ENCODE data around the gene IL1RL2.

Gene IL1RL2

DNA sequence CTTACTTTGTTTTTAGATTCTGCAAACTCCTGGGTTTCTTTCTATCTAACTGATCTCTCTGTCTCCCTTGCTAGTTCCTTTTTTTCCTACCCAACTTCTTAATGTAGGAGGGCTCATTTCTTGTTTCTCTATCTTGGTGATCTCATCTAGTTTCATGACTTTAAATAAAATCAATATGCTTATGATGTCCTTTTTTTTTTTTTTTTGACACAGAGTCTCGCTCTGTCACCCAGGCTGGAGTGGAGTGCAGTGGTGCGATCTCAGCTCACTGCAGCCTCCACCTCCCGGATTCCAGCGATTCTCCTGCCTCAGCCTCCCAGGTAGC lies 82.3 kb downstream of the IL1RL2 start:
- no peak for DNase-seq

DNA sequence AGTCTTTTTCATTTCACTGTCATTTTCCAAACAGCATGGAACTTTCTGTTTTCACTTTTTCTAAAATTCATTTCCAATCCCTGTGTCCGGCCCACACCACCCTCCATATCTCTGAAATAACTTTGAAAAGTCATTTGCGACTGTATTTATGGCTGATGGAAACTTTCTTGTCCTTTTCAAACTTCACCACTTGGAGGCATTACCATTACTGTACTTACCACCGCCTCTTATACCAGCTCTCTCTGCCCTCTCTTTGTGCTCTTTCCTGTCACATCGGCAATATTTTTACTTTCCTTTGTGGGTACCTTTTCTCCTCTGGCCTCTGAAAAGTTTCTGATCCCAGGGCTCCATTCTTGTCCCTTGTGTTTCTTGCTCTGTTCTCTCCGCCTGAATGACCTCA lies 85.0 kb downstream of the IL1RL2 start:
- no peak for DNase-seq

DNA sequence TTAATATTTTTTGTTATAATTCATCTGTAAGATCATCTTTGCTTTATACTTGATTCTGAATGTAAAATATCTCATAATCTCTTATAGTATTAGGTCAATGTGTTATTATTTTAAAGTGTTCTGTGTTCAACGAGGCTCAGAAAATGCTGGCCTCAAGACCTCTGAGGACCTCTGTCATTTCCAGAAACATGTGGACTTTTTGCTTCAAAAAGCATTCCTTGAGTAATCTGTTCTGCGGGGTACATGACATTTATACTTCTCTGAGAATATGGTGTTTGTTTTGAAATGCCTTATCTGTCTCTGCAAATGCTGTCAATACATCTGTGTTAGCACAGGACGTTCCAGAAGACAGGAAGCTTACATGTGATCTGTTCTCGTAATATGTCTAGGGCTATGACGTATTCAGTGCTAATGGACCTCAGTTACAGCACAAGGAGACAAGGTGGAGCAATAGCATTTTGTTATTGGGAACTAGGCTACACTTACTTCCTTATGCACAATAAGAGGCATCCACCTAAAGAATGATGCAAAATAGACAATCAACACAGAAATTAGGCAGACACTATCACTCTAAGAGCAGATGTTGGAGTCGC lies 86.9 kb downstream of the IL1RL2 start:
- no peak for DNase-seq

DNA sequence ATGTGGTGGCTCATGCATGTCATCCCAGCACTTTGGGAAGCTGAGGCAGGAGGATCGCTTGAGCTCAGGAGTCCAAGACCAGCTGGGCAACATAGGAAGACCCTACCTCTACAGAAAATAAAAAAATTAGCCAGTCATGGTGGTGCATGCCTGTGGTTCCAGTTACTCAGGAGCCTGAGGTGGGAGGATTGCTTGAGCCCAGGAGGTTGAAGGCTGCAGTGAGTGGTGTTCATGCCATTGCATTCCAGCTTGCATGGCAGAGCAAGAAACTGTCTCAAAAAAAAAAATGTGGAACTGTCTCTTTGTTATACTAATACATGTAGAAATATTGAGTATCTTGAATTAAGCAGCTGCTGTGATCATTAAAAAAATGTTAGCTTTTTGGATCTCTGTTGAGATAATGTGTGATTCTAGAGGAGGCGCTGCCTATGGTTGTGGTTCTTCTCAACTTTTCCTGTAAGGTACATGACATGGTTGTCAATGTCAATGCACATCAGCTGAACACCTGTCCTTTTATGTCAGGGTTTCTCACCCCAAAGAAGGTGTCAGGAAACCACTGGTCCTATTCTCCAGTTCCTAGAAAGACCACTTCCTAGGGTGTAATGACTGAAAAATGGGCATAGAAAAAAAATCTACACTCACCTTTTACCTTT lies 89.9 kb downstream of the IL1RL2 start:
- DNase-seq: no peak

DNA sequence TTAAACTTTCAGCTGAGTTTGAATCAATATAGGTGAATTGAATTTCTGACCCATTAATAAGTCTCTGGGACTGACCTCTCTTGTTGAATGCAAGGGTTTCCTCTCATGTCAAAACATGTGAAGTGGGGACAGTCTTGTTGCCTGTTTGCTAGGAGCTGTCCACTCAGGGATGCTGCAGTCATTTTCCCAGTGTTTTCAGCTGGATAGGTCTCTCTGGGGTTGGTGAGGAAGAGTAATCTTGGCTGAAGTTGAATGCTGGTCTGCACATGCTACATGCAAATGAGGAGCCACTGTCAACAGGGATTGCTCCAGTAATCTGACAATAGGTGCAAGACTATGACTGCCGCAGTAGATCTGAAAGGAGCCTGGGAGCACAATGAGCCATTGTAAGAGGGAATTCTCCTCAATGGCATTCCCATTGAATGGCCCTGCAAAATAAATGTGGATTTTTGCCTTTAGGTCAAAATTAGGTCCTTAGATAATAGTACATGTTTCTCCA lies 90.4 kb downstream of the IL1RL2 start:
- DNase-seq: no peak

DNA sequence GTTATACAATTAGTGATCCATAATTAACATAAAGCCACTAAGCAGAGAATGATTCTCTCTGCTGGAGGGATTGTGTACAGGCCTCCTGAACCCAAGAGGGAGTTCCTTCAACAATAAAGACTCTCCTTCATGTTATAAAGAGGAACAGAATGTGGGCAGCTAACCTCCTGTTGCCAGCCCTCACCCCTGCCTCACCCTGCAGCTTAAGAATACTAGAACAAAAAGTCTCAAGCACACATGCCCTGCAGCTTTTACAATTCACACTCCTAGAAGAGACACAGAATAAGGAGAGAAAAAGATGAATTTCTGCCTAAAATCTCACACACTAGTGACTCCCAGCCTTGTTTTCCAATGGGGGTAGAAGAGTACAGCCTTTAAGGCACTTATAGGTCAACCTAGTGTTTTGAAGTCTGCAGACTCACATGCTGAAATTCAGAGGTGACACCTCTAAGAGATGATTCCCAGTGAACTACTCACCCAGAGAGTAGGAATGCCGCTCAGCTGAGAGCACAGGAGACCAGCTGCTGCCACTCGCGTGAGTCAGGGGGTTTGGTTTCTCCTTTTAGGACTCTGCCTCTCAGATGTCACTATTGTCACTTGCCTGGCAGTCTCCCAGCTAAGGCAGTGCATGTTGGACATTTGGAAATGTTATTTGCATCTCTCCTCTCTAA lies 92.0 kb downstream of the IL1RL2 start:
- no peak for DNase-seq

DNA sequence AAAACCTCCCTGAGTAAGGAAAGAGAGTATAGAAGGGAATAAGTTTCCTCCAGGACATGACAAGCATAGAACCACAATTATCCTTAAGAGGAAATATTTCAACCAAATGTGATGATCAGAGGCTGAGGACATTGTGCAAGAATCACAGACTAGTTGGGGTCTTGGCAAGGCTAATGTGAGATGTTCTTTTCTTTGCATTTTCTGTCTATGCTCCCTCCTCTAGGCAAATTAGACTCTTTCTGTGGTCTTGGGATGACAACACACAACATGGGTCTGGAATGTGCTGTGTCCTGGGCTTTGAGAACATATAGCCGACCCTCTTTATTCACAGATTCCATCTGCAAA lies 92.5 kb downstream of the IL1RL2 start:
- DNase-seq: no peak

DNA sequence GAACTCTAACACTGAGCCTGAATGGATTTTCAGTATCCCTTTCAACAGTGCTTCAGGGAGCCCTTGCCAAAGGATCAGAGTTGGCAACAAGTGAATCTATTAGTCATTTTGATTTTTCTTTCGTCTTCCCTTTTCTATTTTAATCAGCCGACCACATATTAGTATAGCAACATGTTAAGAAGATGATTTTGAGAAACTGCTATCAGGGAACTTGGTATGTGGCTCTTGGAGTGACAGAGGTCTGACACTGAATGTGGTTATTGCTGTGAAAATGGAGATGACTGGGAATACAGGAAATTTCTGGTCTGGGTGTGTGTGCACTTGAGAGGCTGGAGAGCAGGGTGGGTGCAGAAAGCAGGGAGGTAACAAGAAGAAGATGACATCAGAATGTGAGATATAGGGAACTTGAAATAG lies 95.9 kb downstream of the IL1RL2 start:
- no peak for DNase-seq

DNA sequence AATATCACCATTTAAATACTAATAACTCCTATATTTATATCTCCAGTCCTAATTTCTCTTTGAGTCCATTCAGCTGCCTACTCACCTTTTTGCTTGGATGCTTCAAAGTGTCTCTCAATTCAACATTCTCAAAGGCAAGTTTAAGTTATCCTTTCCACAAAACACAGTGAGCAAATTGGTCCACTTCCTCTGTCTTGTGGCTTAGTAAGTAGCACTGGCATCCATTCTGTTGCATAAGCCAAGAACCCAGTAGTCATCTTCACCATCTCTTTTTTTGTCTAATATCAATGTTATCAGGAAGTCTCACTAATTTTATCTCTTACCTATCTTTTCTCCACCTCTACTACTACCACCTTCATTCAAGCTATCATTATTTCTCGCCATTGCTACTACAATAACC lies 97.2 kb downstream of the IL1RL2 start:
- no peak for DNase-seq

DNA sequence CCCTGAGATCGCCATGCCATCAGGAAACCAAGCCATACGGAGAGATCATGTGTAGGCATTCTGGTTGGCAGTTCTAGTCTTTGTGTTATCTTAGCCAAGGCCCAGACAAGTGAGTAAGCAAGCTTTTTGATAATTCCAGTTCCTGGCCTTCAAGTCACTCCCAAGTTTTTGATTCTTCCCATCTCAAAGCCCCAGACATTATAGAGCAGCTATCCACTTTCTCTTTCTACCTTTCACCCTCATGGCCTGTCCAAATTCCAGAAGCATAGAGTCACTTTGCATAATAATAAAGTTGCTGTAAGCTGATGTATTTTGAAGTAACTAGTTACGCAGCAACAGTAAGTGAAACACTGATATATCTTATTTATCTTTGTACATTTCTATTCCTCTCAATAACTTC lies 97.8 kb downstream of the IL1RL2 start:
- no peak for DNase-seq

DNA sequence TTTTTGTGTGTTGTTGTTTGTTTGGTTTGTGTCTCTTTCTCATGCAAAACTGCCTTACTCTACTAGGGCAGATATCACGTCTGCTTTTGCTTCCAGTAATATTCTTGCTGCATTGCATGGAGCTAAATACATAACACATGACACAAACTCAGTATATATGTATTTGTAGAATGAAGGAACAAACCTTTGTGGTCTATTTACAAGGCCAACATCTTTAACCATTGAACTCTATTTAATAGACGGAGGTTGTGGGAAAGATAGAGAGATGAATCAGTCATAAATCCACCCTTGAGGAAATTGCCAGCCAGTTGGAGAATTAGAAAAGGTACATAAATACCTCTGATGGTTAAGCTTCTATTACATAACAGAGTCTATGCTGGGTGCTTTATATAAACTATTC lies 98.5 kb downstream of the IL1RL2 start:
- DNase-seq: no peak

DNA sequence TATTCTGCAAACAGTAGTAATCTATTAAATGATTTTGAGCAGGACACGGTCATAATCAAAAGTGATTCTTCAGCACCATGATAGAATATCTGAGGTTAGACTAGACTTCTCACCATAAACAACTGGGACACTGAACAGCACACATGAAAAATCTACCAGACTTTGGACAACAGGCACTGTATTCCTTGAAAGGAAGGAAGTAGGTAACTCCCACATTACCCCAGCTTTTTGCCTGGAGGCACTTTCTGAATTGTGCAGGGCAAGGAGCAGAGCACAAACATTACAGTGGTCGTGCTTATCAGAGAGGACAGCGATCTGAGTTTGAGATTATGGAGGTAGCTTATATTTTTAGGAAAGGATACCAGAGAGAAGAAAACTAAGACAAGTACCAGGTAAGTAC lies 99.2 kb downstream of the IL1RL2 start:
- no peak for DNase-seq

DNA sequence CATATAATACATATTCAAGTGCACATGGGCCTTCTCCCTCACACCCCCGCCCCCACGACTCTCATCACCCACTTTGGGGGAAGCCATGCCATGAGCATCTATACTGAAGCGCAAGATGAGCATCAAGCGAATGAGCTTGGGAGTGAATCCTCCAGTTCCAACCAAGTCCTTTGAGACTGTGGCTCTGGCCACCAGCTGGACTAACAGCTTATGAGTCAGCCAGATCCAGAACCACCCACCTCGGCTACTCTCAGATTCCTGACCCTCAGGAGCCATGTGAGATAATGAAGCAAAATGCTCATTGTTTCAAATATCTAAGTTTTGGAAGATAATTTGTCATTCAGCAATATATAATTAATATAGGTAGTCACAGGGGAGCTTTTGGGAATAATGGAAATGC lies 102.3 kb downstream of the IL1RL2 start:
- DNase-seq: no peak
